ENCODE measurements around the gene FBXL7.

FBXL7 gene

DNA sequence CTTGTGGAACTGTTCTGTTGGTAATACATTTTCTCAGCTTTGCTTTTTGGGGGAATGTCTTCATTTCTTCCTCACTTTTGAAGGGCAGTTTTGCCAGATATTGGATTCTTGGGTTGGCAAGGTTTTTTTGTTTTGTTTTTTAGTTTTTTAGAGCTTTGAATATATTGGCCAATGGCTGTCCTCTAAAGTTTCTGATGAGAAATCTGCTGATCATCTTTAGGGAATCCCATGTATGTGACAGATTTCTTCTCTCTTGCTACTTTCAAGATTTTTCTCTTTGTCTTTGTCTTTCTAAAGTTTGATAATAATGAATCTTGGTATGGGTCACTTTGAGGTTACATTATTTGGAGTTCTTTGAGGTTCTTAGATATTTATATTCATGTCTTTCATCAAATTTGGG is 227.4 kb downstream of the FBXL7 start:
- no peak for DNase-seq

DNA sequence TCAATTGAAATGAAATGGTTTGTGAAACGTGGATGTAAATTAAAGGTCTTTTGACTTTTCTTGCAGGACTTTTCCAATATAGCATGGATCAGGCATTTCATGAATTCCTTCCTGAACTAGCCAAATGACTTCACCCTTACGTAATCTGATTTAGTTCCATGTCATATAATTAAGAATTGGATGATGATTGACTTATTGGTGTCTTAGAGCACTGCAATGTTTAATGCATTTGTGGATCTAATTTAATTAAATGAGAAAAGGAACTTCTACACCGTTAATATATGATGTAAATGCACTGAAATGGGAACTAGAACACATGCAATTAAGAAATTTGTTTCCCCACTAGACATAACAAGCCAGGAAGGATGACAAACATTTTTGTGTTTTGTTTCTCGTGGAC is 228.8 kb downstream of the FBXL7 start:
- no peak for DNase-seq

DNA sequence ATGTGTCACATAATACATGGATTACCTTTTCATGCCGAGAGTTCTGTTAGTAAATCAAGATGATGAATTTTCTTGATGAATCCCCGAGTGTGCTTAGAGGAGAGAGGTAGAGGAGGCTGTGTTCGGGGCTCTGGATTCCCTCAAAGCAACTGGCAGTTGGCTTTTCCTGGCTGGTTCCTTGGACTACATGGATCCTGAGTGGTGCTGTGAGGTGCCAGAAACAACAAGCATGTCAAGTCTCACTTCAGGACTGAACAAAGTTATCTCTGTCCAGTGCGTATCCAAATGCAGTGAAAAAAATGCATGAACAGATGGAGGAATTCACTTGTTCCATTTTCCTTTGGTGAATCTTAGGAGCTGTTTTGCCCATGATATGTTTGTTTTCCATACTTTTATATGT is 231.7 kb downstream of the FBXL7 start:
- DNase-seq, result no peak

DNA sequence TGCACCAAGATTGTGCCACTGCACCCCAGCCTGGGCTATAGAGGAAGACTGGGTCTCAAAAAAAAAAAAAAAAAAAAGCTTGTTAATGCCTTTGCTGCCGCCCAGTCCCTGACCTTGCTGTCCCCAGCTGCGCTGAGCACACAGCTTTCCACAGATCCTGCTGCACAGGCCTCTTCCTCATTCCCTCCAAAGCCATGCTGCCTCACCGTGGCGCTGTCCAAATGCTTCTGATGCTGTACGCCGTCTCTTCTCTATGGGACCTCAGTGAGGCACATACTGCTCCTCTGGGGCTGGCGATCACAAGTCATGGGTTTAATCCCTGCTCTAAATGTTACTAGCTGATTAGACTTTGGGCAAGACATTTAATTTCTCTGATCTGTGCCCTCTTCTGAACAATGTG is 234.1 kb downstream of the FBXL7 start:
- DNase-seq, result no peak

DNA sequence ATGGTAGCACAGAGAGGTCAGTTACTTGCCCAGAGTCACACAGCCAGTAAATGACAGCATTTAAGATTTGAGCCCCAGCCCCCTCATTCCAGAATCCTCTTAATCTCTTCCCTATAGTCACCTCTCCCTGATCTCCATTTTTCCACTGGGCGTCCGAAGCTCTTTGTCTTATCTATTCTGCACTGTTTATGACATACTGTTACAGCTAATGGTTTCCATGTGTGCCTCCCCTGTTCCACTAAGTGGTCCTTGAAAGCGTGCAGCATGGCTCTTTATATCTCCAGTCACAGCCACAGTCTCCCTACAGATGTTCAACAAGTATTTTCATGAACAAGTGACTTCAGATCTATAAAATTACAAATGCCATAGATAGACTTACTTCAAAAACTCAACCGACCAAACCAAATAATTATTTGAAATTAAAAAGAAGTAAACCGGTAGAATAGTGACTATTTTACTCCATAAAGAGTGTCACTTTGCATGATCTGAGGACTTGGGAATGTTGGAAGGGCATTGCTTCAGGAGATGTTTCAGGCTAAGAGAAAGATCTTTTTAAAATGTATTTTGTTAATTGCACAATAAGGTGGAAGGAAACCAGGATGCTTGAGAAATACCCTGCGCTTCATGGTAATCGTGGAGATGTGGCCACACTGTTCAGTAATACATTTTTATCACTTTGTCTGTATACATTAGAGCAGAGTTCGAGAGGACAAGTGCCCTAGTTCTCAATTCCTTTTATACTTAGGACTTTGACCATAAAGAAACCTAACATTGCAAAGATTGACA is 237.2 kb downstream of the FBXL7 start:
- no peak for DNase-seq

DNA sequence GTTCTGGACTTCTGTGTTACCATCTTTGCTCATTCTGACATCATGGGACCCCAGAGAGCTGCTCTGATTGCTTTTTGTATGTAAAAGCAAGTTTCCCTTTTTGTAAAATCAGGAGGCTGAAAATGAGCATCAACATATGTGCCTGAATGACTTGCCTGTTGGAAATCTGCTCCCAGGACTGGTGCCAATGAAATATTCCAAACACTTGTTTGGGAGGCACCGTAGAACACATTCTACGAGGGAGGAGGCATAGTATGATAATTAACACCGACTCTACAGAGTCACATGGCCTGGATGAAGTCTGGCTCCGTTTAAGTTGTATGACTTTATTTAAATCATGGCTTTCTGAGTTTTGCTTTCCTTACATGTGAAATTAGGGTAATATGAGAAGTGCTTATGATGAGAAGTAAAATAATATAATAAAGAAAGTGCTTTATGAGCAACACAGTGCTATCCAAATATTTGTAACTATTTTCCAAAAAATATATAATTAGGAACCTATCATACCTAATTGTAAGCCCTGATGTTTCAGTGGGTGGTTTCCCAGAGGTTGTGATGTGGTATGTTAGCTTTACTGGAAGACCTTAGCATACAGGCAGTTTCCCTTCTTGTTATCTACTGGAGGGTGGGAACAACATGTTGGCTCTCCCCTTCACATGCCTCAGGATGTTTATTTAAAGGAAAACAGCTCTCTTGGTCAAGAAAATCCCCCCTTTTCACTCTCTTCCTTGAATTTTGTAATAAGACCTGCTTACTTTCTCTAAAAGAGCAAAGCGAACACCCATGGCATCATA is 238.1 kb downstream of the FBXL7 start:
- peak; percentile 17 for DNase-seq

DNA sequence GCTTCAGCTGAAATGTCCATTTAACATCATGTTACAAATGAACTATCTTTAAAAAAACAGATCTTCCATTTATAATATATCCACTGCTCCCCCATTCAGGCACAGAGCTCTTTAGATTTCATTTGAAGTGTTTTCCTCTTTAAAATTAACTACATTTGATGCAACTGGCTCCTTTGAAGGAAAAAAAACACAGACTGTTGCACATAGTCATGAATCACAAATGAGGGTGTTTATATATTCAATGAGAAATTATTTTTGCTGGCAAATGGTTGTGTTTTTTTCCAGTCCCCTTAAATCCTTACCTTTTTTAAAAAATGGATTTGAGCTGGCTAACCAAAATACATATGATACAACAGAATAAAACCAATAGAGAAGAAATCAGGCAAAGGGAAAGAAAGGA is 240.4 kb downstream of the FBXL7 start:
- DNase-seq, result no peak

DNA sequence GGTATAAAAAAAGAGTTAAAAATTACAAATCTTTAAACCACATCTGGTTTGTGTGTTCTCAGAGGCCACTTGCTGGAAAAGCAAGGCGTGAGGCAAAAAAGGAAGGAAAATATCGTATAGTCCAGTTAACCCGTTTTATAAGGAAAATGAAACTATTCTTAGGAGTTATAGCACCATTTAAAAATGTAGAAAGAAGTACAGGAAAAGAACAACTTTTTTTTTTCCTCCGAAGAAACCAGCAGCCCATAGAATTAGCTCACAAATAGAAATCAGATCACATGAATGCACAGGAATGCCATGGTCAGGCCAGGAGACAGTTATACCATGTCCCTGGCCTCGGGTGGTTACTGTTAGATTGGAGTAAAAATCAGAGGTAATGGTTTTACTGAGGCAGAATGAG is 241.6 kb downstream of the FBXL7 start:
- DNase-seq, result no peak

DNA sequence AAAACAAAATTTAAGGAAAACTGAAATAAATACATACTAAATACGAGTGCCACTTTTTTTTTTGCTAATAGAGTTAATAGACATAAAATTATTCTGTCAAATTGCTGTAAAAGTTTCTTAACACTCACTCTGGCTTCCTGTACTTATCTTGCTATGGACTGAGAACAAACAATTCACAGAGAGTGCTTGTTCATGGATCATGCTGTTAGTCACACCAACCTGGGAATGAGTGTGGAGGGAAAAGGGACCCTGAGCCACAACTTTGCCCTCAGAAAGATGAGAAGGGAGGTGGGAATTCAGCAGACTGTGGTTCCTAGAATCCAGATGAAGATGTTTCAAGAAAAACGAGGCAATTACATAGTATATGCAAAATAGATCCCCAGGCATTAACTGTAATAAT is 246.9 kb downstream of the FBXL7 start:
- no peak for DNase-seq

DNA sequence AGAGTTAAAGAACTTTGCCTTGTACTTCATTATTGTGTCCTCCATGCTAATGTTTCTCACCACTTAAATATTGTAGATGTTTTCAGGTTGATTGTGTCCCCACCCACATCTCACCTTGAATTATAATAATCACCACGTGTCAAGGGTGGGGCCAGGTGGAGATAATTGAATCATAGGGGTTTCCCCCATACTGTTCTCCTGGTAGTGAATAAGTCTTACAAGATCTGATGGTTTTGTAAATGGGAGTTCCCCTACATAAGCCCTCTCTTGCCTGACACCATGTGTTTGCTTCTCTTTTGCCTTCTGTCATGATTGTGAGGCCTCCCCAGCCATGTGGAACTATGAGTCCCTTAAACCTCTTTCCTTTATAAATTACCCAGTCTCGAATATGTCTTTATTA is 248.3 kb downstream of the FBXL7 start:
- DNase-seq, result no peak

DNA sequence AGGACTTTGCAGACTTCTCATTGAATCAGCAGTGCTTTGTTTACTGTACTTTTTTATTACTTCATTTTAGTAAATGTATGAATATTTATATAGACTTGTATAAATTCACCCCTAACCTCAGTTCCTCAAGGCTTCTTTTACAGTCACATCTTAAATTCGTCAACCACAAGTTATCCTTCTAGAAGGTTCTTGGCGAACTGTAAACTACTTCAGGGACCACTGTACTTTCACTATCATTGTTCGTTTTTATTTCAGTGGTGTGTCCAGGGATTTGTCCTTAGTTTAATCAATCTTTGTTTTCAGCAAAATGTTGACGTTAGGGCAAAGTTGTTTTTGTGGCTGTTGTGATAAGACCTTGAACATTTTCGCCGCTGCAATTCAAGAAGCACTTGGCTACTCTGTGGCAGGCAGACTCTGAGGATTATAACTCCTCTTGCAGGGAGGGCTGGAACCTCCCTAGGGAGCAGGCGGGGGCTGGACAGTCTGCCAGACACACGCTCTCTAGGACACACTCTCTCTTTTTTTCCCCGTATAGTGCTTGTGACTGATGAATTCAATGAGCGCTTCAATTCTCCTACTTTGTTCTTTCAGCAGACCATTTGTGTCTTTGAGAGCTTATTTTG is 252.8 kb downstream of the FBXL7 start:
- no peak for DNase-seq

DNA sequence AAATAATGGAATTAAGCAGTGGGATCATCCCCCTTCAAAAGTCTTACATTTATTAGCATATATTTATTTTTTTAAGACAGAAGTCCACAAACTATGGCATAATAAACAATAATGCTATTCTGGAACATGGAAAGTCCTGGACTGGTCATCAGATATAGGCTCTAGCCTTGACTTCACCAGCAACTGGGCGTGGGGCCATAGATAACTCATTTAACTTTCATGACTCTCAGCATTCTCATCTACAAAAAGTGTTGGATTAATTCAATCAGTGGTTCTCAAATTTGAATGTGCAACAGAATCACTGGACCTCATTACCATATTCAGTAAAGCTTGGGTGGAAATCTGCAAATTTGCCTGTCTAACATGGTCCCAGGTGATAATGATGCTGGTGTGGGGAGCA is 253.8 kb downstream of the FBXL7 start:
- no peak for DNase-seq

DNA sequence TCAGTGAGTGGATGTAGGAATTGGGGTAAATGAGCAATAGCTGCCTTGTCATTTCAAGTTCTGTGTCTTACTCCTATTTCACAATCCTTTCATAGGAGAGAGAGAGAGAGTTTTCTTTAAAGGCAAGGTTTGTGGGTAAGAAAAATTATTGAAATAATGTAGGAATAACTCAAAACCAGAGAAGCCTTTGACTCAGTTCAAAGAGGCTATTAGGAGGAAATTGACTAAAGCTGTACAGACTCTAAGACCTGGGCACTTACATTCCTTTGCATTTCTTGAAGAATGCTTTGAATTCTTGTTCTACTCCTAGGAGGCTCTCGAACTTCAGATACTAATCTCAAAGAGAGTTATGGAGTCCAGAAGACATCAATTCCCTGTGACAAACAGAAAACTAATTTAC is 257.1 kb downstream of the FBXL7 start:
- DNase-seq, result no peak

DNA sequence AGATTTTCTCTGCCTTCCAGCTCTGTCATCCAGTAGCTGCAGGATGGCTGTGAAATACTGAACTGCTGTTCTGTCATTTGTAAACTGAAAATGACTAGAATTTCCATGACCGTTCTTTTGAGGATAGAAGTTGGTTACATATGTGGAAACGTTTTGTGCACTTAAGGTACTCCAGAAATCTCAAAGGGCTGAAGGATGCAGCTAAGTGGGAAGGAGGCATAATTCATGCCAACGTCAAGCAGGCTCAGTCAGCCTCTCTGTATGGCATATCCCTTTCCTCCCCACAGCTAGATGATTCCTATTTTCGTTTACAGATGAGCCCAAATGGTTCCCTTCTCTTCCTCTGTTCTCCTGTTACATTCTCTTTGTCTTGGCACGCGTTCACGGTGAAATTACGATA is 257.6 kb downstream of the FBXL7 start:
- no peak for DNase-seq

DNA sequence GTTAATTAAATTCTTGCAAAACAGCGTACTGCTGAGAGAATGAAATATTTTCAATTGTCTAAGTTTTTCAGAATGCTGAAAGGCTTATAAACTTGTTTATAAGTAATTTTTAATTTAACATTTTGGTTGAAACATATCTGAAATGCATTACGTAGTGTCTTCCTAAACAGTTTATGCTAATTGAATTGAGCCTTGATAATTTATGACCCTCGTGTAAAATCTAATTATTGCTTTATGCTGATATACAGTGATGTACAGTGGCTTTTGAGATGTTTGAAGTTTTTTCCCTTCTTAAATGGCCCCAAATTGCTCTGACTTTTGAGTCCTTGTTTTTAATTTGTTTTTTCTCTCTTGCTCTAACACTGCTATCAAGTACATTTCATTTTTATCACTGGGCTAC is 262.7 kb downstream of the FBXL7 start:
- DNase-seq, result no peak

DNA sequence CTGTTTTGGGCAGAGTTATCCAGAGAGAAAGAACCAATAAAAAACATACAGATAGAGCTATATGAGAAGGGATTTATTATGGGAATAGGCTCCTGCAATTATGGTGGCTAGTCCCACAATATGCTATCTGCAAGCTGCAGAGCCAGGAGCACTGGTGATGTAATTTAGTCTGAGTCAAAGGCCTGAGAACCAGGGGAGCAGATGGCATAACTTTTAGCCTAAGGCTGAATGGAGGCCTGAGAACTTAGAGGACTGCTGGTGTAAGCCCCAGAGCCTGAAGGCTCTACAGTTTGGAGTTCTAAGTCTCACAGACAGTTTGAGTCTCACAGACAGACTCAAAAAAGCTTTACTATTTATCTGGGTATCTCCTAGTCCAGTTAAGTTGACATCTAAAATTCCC is 263.8 kb downstream of the FBXL7 start:
- peak; percentile 89 for DNase-seq

DNA sequence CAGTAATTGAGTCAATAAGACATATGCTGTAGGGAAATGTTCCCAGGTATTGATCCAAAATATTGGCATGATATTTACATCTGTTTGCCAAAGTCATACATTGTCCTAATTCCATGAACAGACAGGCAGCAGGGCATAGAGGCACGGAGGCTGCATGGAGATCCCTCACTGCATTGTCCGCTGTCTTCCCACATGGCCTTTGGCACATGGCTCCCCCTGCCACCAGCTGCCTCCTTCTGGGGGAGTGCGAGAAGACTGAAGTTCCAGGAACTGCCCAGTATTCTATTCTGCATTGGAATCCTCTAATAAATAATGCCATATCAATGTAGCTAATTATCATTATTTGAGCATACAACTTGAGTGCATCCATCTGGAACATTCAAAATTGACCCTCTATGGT is 269.0 kb downstream of the FBXL7 start:
- no peak for DNase-seq

DNA sequence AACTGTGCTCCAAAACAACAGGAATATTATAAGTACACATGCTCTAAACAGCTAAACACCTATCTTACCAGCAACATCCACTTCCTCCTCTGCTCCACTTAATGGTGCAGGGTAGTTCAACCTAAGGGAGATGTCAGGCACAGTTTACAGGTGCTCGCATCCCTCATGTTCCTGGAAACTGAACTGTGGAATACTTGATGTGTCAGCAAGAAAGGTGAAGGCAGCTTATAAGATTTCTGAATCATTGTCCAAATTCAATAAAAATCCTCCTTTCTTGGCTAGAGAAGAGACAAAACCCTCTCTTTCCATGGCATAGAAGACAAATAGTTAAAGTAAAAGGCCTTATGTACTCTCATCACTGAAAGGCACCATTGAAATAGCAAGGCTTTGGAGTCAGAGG is 272.2 kb downstream of the FBXL7 start:
- no peak for DNase-seq

DNA sequence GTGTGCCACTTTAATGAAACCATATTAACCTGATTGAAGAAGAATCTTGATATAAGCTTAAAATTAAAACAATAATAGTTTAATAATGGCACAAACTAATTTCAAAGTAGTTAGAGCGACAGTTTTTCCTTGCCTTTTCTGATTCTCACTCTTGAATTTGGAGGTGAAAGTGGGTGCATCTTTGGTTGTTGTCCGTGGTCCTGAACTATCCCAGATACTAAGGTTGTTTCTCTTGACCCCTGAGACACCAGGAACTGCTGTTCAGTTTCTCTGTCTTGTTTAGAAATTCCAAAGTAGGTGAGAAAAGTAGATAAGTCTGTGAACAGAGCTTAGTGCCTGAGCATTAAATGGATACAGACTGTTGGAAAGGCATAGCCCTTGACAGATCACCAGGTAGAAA is 274.7 kb downstream of the FBXL7 start:
- no peak for DNase-seq

DNA sequence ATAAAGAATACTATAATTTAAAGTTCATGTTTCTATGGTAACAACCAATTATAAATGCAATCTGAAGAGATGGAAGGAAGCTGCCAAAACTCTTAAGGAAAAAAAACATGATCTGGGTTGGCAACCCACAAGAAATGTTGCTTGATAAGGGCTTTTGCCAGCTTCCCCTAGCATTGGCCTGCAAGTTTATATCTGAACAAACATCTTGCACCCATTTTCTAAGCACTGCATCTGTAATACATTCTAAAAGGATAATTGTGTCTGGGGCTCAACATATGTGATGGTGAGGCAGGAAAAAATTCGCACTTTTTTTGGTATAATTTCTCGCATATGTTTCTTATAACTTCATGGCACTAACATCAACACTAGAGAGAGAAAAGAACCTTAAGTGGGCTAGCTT is 276.4 kb downstream of the FBXL7 start:
- no peak for DNase-seq

DNA sequence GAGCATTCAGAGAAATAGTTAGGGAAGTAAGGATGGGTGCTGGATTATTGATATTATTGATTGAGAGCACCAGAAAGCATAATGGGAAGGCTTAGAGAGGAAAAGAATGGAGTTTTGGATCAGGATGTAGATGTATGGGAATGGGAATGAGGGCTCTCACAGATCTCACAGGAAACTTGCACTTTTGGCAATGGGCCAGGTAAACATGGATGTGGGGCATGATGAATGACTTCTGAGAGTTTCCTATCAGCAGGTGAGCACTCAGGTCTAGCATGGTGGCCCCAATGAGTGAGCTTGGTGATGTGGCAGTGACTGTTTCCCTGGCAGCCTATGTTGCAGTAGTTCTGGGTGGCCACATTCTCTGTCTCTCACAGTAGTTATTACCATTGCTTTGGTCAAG is 283.8 kb downstream of the FBXL7 start:
- DNase-seq, result no peak

DNA sequence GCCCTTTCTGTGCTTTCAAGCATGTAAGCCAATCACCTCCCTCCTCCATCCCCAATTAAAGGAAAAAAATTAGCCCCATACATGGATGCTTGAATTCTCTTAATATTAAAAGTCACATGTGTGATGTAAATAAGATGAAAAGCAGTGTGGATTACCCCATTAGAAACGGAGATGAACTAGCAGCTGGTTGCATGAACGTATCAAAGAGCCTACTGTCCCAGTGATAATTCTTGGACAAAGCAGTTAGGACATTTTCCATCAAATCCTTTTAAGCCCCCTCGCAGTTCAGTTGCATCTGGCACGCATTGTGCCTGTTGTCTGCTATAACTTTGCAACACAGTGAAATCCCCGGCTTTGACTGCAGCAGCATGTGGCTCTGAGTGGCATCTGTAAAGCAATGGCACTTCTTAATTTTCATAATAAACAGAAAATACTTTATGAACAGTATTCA is 285.6 kb downstream of the FBXL7 start:
- DNase-seq, result no peak

DNA sequence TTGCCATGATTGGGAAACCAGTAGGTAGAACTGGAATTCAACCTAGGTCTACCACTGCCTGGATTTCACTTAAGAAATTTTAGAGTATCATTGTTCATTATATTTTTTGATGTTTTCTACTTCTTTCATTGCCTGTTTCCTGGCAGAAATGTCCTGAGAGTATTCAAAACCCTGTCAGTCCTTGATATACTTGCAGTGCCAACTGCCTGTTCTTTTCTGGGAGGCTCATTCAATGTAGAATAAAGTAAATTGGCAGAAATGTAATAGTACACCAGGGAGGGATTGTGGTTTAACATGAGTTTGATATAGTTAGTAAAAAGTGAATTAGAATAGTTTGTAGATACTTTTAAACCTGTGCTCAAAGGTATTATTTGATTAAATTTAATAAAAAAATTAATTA is 286.3 kb downstream of the FBXL7 start:
- no peak for DNase-seq

DNA sequence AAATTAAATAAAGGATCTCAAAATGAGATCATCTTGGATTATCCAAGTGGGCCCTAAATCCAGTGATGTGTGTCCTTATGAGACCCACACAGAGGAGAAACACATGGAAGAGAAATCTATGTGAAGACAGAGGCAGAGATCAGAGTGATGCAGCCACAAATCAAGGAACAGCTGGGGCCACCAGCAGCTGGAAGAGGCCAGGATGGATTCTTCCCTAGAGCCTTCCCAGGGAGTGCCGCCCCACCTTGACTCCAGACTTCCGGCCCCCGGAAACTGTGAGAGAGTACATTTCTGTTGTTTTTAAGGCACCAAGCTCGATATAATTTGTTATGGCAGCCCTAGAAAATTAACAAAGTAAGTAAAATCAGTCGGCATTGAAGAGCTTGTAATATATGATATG is 286.9 kb downstream of the FBXL7 start:
- DNase-seq, result no peak

Measured in DMS 273 treated with DMSO at 0.1 percent for 48 hours (cell line).